MM.1S (cell line): ENCODE results near the gene FAM162A.
A peak's percentile ranks its signal among the peaks of the same experiment; 100 is the strongest.

Source experiments
- DNase-seq: peaks from one replicate; pipeline ENCODE4 v3.0.0-alpha.2; 2015
- H2AFZ ChIP-seq: fragments of 300-600 bp; sonication (generic); 2 replicates; pipeline ENCODE4 v1.6.0; 2016; ENCODE audit warnings: antibody characterized with exemption, low read length
- H3F3A ChIP-seq: fragments of 300-600 bp; sonication (generic); 2 replicates; pipeline ENCODE4 v1.6.1; 2016; ENCODE audit warnings: mild to moderate bottlenecking, antibody characterized with exemption, low read length, moderate library complexity, mixed read lengths; ENCODE audit not compliant: insufficient read depth
- H3K27ac ChIP-seq: fragments of 300-600 bp; sonication (generic); 2 replicates; pipeline ENCODE4 v1.5.1; 2016; ENCODE audit warnings: mild to moderate bottlenecking, low read length
- H3K27me3 ChIP-seq: fragments of 300-600 bp; sonication (generic); replicated peaks from 2 replicates; pipeline ENCODE4 v1.6.0; 2016; ENCODE audit warnings: low read length; ENCODE audit not compliant: insufficient read depth
- H3K36me3 ChIP-seq: fragments of 300-600 bp; sonication (generic); replicated peaks from 2 replicates; pipeline ENCODE4 v1.6.1; 2016; ENCODE audit warnings: mild to moderate bottlenecking, low read length, mixed read lengths; ENCODE audit not compliant: insufficient read depth
- H3K4me1 ChIP-seq: fragments of 300-600 bp; sonication (generic); 2 replicates; pipeline ENCODE4 v1.6.1; 2016; ENCODE audit warnings: low read length, mixed read lengths
- H3K4me2 ChIP-seq: fragments of 300-600 bp; sonication (generic); 2 replicates; pipeline ENCODE4 v1.6.0; 2016; ENCODE audit warnings: low read depth, low read length
- H3K4me3 ChIP-seq: fragments of 300-600 bp; sonication (generic); 2 replicates; pipeline ENCODE4 v1.5.1; 2016; ENCODE audit warnings: low read length, mixed read lengths
- H3K79me2 ChIP-seq: fragments of 300-600 bp; sonication (generic); 2 replicates; pipeline ENCODE4 v1.6.1; 2016; ENCODE audit warnings: mixed run types, low read length, mixed read lengths
- H3K9ac ChIP-seq: fragments of 300-600 bp; sonication (generic); 2 replicates; pipeline ENCODE4 v1.6.1; 2016; ENCODE audit warnings: low read length, mixed read lengths
- H3K9me2 ChIP-seq: fragments of 300-600 bp; sonication (generic); replicated peaks from 2 replicates; pipeline ENCODE4 v1.6.1; 2016; ENCODE audit warnings: mild to moderate bottlenecking, low read length, mixed read lengths; ENCODE audit not compliant: insufficient read depth
- H3K9me3 ChIP-seq: fragments of 300-600 bp; sonication (generic); replicated peaks from 2 replicates; pipeline ENCODE4 v1.6.1; 2016; ENCODE audit warnings: mild to moderate bottlenecking, low read length, mixed read lengths; ENCODE audit not compliant: insufficient read depth
- H4K20me1 ChIP-seq: fragments of 300-600 bp; sonication (generic); 2 replicates; pipeline ENCODE4 v1.6.1; 2016; ENCODE audit warnings: mild to moderate bottlenecking, low read length, moderate library complexity, mixed read lengths; ENCODE audit not compliant: insufficient read depth
- CTCF ChIP-seq: fragments of 300-600 bp; sonication (generic); IDR thresholded peaks from 2 replicates; pipeline ENCODE4 v1.5.1; 2016; ENCODE audit warnings: antibody characterized with exemption, low read length, mixed read lengths
- EZH2 ChIP-seq: fragments of 300-600 bp; sonication (generic); optimal IDR thresholded peaks from 2 replicates; pipeline ENCODE3; 2017; ENCODE audit warnings: low read depth, mild to moderate bottlenecking, antibody characterized with exemption, low read length, mixed read lengths
- EZH2phosphoT487 ChIP-seq: fragments of 300-600 bp; sonication (generic); IDR thresholded peaks from 2 replicates; pipeline ENCODE4 v1.6.1; 2018; ENCODE audit warnings: antibody characterized with exemption, low read length

Gene FAM162A

DNA sequence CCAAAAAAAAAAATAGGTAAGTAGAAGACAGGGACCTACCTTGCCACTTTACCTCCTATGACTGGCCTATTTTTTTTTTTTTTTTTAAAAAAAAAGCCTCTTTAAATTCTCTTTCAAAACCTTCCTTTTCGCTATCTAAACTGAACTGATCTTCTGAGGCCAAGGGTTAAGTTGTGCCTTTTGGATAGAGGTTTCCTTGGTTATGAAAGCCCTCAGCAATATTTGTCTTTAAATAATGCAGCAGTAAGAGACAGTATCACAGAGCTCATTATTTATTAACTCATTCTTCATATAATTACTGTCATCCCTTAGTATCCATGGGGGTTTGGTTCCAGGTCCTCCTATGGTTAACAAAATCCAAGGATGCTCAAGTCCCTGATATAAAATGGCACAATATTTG lies 9.9 kb upstream of the FAM162A start:
- no peaks in the 10 kb centered on the region for H3K9me3 ChIP-seq
- H3K9me2 ChIP-seq: no peaks in the 10 kb centered on the region
- no peak for DNase-seq
- H2AFZ ChIP-seq: no peak overlapping the region
- H3K36me3 ChIP-seq: no peaks in the 10 kb centered on the region; the same call in 1 of the 2 replicates
- H3K4me3 ChIP-seq: no peak overlapping the region
- H3K4me1 ChIP-seq: no peaks in the 10 kb centered on the region
- H3K9ac ChIP-seq: no peak overlapping the region
- H3K27me3 ChIP-seq: no peaks in the 10 kb centered on the region
- no peak overlapping the region for H3K27ac ChIP-seq
- TF ChIP-seq EZH2phosphoT487: no peak
- no peak for TF ChIP-seq CTCF
- no peak for TF ChIP-seq EZH2
- H3K79me2 ChIP-seq: peaks cover 40% of the 10 kb centered on the region
- H4K20me1 ChIP-seq: no peaks in the 10 kb centered on the region
- no peak overlapping the region for H3K4me2 ChIP-seq
- no peaks in the 10 kb centered on the region for H3F3A ChIP-seq

GRCh38 chr3:122377975-122378374 lies 6.0 kb upstream of the FAM162A start:
- TF ChIP-seq CTCF: no peak
- TF ChIP-seq EZH2phosphoT487: no peak
- TF ChIP-seq EZH2: no peak
- no peak overlapping the region for H3K27ac ChIP-seq
- H3K9me3 ChIP-seq: no peaks in the 10 kb centered on the region
- H3K36me3 ChIP-seq: no peaks in the 10 kb centered on the region; the same call in 1 of the 2 replicates
- H3K4me1 ChIP-seq: peaks cover 7% of the 10 kb centered on the region; the same call in 1 of the 2 replicates
- H4K20me1 ChIP-seq: no peaks in the 10 kb centered on the region
- no peak overlapping the region for H3K4me2 ChIP-seq
- H2AFZ ChIP-seq: no peak overlapping the region
- no peak overlapping the region for H3K4me3 ChIP-seq
- no peak for DNase-seq
- H3K9me2 ChIP-seq: no peaks in the 10 kb centered on the region
- H3K9ac ChIP-seq: no peak overlapping the region
- no peaks in the 10 kb centered on the region for H3F3A ChIP-seq
- H3K27me3 ChIP-seq: no peaks in the 10 kb centered on the region
- peaks cover 75% of the 10 kb centered on the region for H3K79me2 ChIP-seq

DNA sequence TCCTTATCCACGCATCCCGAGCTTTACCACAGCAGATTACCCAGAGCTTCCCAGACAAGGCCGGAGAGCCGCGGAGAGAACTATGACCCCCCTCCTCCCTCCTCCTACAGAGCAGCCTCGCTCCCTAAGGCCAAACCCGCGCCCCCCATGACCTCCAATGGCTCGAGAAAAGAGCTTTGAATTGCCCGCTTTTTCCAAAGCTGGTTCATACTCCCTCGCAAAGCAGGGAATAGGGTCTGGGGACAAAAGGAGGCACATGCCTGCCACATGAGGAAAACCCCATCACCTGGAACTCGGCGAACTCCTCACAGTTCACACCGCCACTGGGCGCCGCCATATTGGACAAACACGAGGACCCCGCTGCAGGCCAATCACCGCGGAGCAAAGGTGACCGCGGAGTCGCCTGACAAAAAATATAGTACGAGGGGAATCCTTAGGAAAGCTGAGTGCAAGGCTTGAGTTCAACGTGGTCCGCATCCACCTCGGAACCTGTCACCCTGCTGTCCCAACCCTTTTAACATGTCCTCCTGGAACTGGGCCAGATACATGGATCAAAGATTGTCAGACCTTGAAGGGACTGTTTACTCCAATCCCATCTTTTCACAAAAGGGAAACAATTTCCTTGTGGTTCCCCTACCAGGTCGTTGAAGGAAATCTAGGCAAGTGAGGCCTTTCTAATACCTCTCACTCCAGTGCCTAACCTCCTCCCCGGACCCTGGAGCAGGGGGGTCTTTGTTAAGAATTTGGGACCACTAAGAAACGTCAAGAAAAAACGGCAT lies 905 bp upstream of the FAM162A start, which contains the start of gene MIX23:
MIX23 (minus strand) TSS at position 344 of the 779 bp plus-strand sequence; CDS start at position 337, 7 bp downstream.
- Histone ChIP-seq H3K36me3 (no peaks in the 10 kb centered on the region), H3K79me2 (peaks cover 62% of the 10 kb centered on the region)

More for the DNA sequence above, 905 bp upstream of the FAM162A start, which contains the start of gene MIX23:
- Histone ChIP-seq H3K9me3 (no peaks in the 10 kb centered on the region), H3F3A (peaks cover 5% of the 10 kb centered on the region), H3K9ac (peak within 1 kb of the TSS; percentile 68), H3K27ac (peak within 1 kb of the TSS; percentile 51; the same call in 1 of the 2 replicates), H3K4me1 (peaks cover 7% of the 10 kb centered on the region; the same call in 1 of the 2 replicates), H3K4me2 (peak within 1 kb of the TSS; percentile 95), H3K9me2 (no peaks in the 10 kb centered on the region), H3K4me3 (peak within 1 kb of the TSS; percentile 87), H4K20me1 (no peaks in the 10 kb centered on the region), H3K27me3 (no peaks in the 10 kb centered on the region), H2AFZ (peak within 1 kb of the TSS; percentile 93)
- TF ChIP-seq EZH2 (no peak), CTCF (no peak), EZH2phosphoT487 (no peak)
- peak; percentile 88 for DNase-seq
